Esophagus squamous epithelium (tissue), 5 donors: ENCODE measurements around the gene TBPL2. TPM values are rescaled to one million over a fixed set of nuclear protein-coding genes. Genes with fewer than 3 reads are reported as not detected.

ENCODE experiments used
- DNase-seq: peaks from one replicate; lab custom pipeline; 2025; lab: John Stamatoyannopoulos, UW
- H3K27ac ChIP-seq, 4 donors: fragments of 200-600 bp; sonication (generic); one replicate each; pipeline ENCODE4 v1.5.1; 2016 to 2019; ENCODE audit warnings: mild to moderate bottlenecking in 1 of 4
- H3K27me3 ChIP-seq, 4 donors: fragments of 200-600 bp; sonication (generic); 1 replicate in 3 of 4; 2 replicates in 1 of 4; pipeline versions ENCODE4 v1.5.1 to v1.6.0; 2017 to 2021; ENCODE audit warnings: antibody characterized with exemption in 1 of 4
- H3K36me3 ChIP-seq, 3 donors: fragments of 200-600 bp; sonication (generic); one replicate each; pipeline ENCODE4 v1.5.1; 2016 to 2019
- H3K4me1 ChIP-seq, 3 donors: fragments of 200-600 bp; sonication (generic); one replicate each; pipeline ENCODE4 v1.5.1; 2017 to 2019
- H3K4me3 ChIP-seq, 4 donors: fragments of 200-600 bp; sonication (generic); 1 replicate in 3 of 4; 2 replicates in 1 of 4; pipeline ENCODE4 v1.5.1; 2016 to 2019; ENCODE audit warnings: mild to moderate bottlenecking in 2 of 4, moderate library complexity in 1 of 4
- H3K9me3 ChIP-seq, 3 donors: fragments of 200-600 bp; sonication (generic); one replicate each; pipeline ENCODE4 v1.5.1; 2016 to 2019
- CTCF ChIP-seq, 6 experiments: fragments of 450-650 bp in 4 of 6; fragments of 200-600 bp in 2 of 6; sonication (generic) in 2 of 6; IDR thresholded peaks; one replicate each; pipeline ENCODE4 v1.5.1; 2016 to 2019; ENCODE audit warnings: antibody characterized with exemption in 6 of 6, mild to moderate bottlenecking in 4 of 6, moderate library complexity in 4 of 6
- POLR2A ChIP-seq, 4 donors: fragments of 450-650 bp; IDR thresholded peaks; one replicate each; pipeline ENCODE4 v1.6.1; 2017; ENCODE audit warnings: antibody characterized with exemption in 4 of 4, mild to moderate bottlenecking in 4 of 4, moderate library complexity in 3 of 4
- WGBS, 2 donors: methylation state at CpG; one replicate each; pipeline ENCODE4 v1.1.5; 2018; 5-methylcytosine and 5-hydroxymethylcytosine counted together
- intact Hi-C: fragments of 100-400 bp; cut with DNase I; formaldehyde crosslinking; loops from one replicate; pipeline ENCODE4 v1.15.0; 2022
- total RNA-seq, 4 donors: library from RNA; depleted of rRNA; stranded (reverse); fragments of >200 nt; gene quantifications; one replicate each; pipeline ENCODE4 v1.1.0, GENCODE V29; 2016
- donor health status: DM: yes; HTN: yes; CAD: no.

The TBPL2 gene
- total RNA-seq, 4 donors from 2014 or later: not detected

GRCh38 chr14:55450124-55450523 is 9.7 kb upstream of the TBPL2 start:
- no peak overlapping the region for H3K4me3 ChIP-seq
- intact Hi-C loops: no loop called here
- peaks cover 17 to 88% (median 46%) of the 10 kb centered on the region in 3 donors for H3K4me1 ChIP-seq
- WGBS, 2 donors: 54 to 60% methylated on average over 2 of the region's 2 CpGs
- TF ChIP-seq CTCF (IDR thresholded peaks at IDR 0.05) (no peak), POLR2A (IDR thresholded peaks at IDR 0.05) (no peak)
- H3K9me3 ChIP-seq: no peaks in the 10 kb centered on the region
- no peaks in the 10 kb centered on the region for H3K27me3 ChIP-seq
- no peak for DNase-seq
- no peaks in the 10 kb centered on the region for H3K36me3 ChIP-seq
- peak overlapping the region; percentile 2 to 56 (median 34) for H3K27ac ChIP-seq

GRCh38 chr14:55449116-55449515 is 8.7 kb upstream of the TBPL2 start:
- peaks cover 8 to 78% (median 37%) of the 10 kb centered on the region in 3 donors for H3K4me1 ChIP-seq
- H3K27ac ChIP-seq: peak overlapping the region in 3 of 4 donors; percentile 16 to 56 (median 51)
- intact Hi-C loops: loop anchor here (10.0 kb wide), 1 partner anchor 1026 kb away; no protein-coding TSS in a partner anchor

GRCh38 chr14:55448141-55448614 is 7.8 kb upstream of the TBPL2 start:
- 13 to 22% methylated on average over 3 of the region's 3 CpGs for WGBS, 2 donors
- TF ChIP-seq POLR2A (IDR thresholded peaks at IDR 0.05) (no peak), CTCF (IDR thresholded peaks at IDR 0.05) (no peak)
- no peak for DNase-seq
- intact Hi-C loops: loop anchor here (10.0 kb wide), 1 partner anchor 1027 kb away; no protein-coding TSS in a partner anchor
- peak overlapping the region; percentile 22 to 56 (median 46) for H3K27ac ChIP-seq
- no peaks in the 10 kb centered on the region for H3K27me3 ChIP-seq
- no peaks in the 10 kb centered on the region for H3K9me3 ChIP-seq
- no peak overlapping the region for H3K4me3 ChIP-seq
- peaks cover 6 to 69% (median 32%) of the 10 kb centered on the region in 3 donors for H3K4me1 ChIP-seq
- no peaks in the 10 kb centered on the region for H3K36me3 ChIP-seq

More at GRCh38 chr14:55449116-55449515, 8.7 kb upstream of the TBPL2 start:
- no peak for TF ChIP-seq CTCF (IDR thresholded peaks at IDR 0.05)
- no peak for TF ChIP-seq POLR2A (IDR thresholded peaks at IDR 0.05)
- WGBS, 2 donors: 53 to 80% methylated on average over 3 of the region's 3 CpGs
- Histone ChIP-seq H3K9me3 (no peaks in the 10 kb centered on the region), H3K4me3 (no peak overlapping the region), H3K27me3 (no peaks in the 10 kb centered on the region), H3K36me3 (no peaks in the 10 kb centered on the region)
- DNase-seq: no peak

- Histone ChIP-seq H3K27ac (peak overlapping the region in 1 of 4 donors; percentile 42), H3K36me3 (no peaks in the 10 kb centered on the region), H3K4me1 (peaks cover 6 to 57% (median 30%) of the 10 kb centered on the region in 3 donors), H3K4me3 (no peak overlapping the region), H3K27me3 (no peaks in the 10 kb centered on the region), H3K9me3 (no peaks in the 10 kb centered on the region)
- TF ChIP-seq CTCF (IDR thresholded peaks at IDR 0.05) (no peak), POLR2A (IDR thresholded peaks at IDR 0.05) (no peak)
- WGBS, 2 donors: 45 to 57% methylated on average over 2 of the region's 2 CpGs
- DNase-seq: no peak
- intact Hi-C loops: loop anchor here (10.0 kb wide), 1 partner anchor 1028 kb away; no protein-coding TSS in a partner anchor
Observed at GRCh38 chr14:55446833-55447232, 6.4 kb upstream of the TBPL2 start.

GRCh38 chr14:55446127-55446736 is 5.8 kb upstream of the TBPL2 start:
- H3K36me3 ChIP-seq: no peaks in the 10 kb centered on the region
- TF ChIP-seq CTCF (IDR thresholded peaks at IDR 0.05) (peak; percentile 30 to 72 (median 66)), POLR2A (IDR thresholded peaks at IDR 0.05) (no peak)
- WGBS, 2 donors: 15 to 25% methylated on average over 5 of the region's 5 CpGs
- H3K9me3 ChIP-seq: no peaks in the 10 kb centered on the region
- H3K27ac ChIP-seq: no peak overlapping the region
- H3K27me3 ChIP-seq: peaks cover 0 to under 1% (median 0%) of the 10 kb centered on the region in 4 donors
- intact Hi-C loops: loop anchor here (10.0 kb wide), 1 partner anchor 1029 kb away; no protein-coding TSS in a partner anchor
- H3K4me1 ChIP-seq: peaks cover 6 to 51% (median 24%) of the 10 kb centered on the region in 3 donors
- H3K4me3 ChIP-seq: no peak overlapping the region
- DNase-seq: no peak
